PFSK-1 (cell line): Measurements from ENCODE around the gene SMCO4.

Source experiments
- POLR2AphosphoS5 ChIP-seq: IDR thresholded peaks from 2 replicates; pipeline ENCODE4 v1.6.1; 2012; ENCODE audit warnings: low read depth, mild to moderate bottlenecking, control low read depth, low read length, moderate library complexity
- REST ChIP-seq, 2 experiments: IDR thresholded peaks; 2 replicates each; pipeline versions ENCODE4 v1.6.1 to v1.8.0; 2011 to 2012; ENCODE audit warnings: low read depth in 2 of 2, low read length in 2 of 2, control low read depth in 1 of 2, inconsistent platforms in 1 of 2, mild to moderate bottlenecking in 1 of 2, moderate library complexity in 1 of 2; ENCODE audit not compliant: insufficient read depth in 1 of 2
- SIN3A ChIP-seq: IDR thresholded peaks from 2 replicates; pipeline ENCODE4 v1.6.1; 2012; ENCODE audit warnings: mild to moderate bottlenecking, low read length, moderate library complexity, borderline replicate concordance; ENCODE audit not compliant: insufficient read depth
- TAF1 ChIP-seq: IDR thresholded peaks from 2 replicates; pipeline ENCODE4 v1.6.1; 2012; ENCODE audit warnings: low read length, control low read depth, borderline replicate concordance; ENCODE audit not compliant: insufficient read depth

GRCh38 chr11:93569496-93569895 is 26.3 kb upstream of the SMCO4 start:
- TF ChIP-seq SIN3A, result no peak
- TF ChIP-seq POLR2AphosphoS5, result no peak
- no peak for TF ChIP-seq REST (IDR thresholded peaks at IDR 0.05; ENCODE audit: insufficient read depth in 1 of 2, low read depth in 2 of 2, low read length in 2 of 2)
- no peak for TF ChIP-seq TAF1
